MM.1S (cell line): ENCODE data around the gene SCP2.

ENCODE experiments used
- EZH2 ChIP-seq: fragments of 300-600 bp; sonication (generic); optimal IDR thresholded peaks from 2 replicates; pipeline ENCODE3; 2017; ENCODE audit warnings: low read depth, mild to moderate bottlenecking, antibody characterized with exemption, low read length, mixed read lengths
- EZH2phosphoT487 ChIP-seq: fragments of 300-600 bp; sonication (generic); IDR thresholded peaks from 2 replicates; pipeline ENCODE4 v1.6.1; 2018; ENCODE audit warnings: antibody characterized with exemption, low read length
- TF ChIP-seq, protein P1 (sequence below): fragments of 300-600 bp; sonication (generic); IDR thresholded peaks from 2 replicates; pipeline ENCODE4 v1.5.1; 2016; ENCODE audit warnings: antibody characterized with exemption, low read length, mixed read lengths

GRCh38 chr1:52920791-52921291, 6.2 kb upstream of the SCP2 start:
- TF ChIP-seq, protein P1, sequence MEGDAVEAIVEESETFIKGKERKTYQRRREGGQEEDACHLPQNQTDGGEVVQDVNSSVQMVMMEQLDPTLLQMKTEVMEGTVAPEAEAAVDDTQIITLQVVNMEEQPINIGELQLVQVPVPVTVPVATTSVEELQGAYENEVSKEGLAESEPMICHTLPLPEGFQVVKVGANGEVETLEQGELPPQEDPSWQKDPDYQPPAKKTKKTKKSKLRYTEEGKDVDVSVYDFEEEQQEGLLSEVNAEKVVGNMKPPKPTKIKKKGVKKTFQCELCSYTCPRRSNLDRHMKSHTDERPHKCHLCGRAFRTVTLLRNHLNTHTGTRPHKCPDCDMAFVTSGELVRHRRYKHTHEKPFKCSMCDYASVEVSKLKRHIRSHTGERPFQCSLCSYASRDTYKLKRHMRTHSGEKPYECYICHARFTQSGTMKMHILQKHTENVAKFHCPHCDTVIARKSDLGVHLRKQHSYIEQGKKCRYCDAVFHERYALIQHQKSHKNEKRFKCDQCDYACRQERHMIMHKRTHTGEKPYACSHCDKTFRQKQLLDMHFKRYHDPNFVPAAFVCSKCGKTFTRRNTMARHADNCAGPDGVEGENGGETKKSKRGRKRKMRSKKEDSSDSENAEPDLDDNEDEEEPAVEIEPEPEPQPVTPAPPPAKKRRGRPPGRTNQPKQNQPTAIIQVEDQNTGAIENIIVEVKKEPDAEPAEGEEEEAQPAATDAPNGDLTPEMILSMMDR, result no peak
- TF ChIP-seq EZH2phosphoT487 (no peak), EZH2 (no peak)
